Measurements from ENCODE around the gene SFTPB.
"Not testable (repeated sequence)": the region's sequence is repeated elsewhere in the genome, so short reads cannot be mapped to it uniquely, and the experiment has no call there.

The SFTPB gene

DNA sequence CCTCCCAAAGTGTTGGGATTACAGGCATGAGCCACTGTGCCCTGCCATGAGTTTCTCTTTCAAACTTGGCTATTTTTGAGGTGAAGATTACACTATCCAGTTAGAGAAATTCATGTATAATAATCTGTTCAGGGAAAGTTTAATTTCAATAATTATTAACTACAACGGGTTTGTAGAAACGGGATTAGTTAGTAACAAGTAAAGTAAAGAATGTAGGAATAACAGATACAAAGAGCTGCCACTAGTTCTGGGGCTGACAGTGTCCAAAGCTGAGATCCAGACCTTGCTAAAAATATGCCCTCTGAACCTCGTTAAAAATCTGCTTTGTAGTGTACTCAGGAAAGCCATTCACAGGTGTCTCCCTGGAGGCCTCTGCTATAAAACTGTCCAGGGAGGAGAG, 16.9 kb downstream of the SFTPB start:
- no peak for DNase-seq

DNA sequence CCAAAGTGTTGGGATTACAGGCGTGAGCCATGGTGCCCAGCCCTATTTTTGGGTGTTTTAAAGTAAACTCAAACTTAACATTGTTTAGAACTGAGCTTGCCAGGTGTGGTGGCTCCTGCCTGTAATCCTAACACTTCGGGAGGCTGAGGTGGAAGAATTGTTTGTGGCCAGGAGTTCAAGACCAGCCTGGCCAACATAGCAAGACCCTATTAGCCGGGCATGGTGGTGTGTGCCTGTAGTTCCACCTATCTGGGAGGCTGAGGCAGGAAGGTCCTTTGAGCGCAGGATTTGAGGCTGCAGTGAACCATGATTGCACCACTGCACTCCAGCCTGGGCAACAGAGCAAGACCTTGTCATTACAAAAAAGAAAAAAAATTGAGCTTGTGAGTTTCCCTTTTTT, 17.5 kb downstream of the SFTPB start:
- DNase-seq = no peak

DNA sequence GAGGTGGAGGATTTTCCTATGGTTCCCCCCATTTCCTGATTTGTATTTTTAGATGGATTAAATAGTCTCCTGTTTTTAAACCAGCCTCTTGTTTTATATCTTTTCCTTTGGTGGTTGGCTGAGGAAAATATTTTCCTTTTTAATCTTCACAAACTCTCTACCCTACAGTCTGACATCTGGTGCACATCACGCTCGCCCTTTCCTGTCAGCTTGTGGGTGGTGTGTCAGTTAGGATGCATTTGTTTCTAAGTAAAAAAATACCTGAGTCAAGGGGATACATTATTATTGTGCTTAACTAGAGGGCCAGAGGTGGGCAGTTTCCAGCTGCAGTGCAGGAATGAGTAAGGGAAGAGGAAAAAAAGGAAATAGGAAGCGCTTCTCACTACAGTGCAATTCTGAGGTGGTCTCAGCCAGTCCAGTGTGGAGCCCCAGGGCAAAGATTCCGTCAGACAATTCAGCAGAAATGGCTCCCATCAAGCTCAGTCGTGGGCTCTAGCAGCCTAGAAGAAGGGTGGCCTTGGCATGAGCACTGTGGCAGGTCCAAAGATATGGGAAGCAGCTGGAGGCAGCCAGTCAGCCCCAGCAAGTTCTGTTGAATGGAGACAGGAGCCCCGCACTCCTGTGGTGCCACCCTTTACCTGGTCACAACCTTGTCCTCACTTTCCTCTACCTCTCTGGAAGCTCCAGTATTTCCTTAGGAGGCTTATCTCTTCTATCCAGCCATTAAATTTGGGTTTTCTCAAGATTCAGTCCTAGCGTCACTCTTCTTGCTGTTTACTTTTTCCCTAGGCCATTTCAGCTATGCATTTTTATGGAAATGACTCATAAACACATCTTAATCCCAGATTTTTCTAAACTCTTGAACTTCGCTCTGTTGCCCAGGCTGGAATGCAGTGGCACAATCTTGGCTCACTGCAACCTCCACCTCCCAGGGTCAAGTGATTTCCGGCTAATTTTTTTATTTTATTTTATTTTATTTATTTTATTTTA, 18.5 kb downstream of the SFTPB start:
- no peak for DNase-seq

DNA sequence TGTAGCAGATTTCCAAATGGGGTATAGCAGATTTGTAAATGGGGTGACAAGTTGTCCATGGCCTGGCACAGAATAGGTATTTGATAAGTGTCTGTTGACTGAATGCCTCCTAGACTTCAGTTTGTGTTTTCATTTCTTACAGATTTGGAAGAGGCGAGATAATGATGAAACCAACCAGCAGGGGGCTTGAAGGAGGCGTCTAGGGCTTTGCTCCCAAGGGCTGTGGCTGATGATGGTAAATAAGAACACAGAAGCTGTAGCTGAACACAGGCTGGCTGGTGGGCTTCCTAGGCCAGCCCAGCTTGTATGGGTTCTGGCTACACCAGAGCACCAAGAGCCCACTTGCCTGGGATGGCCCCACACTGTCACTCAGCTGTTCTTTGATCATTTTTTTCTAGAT, 19.4 kb downstream of the SFTPB start:
- DNase-seq = no peak

DNA sequence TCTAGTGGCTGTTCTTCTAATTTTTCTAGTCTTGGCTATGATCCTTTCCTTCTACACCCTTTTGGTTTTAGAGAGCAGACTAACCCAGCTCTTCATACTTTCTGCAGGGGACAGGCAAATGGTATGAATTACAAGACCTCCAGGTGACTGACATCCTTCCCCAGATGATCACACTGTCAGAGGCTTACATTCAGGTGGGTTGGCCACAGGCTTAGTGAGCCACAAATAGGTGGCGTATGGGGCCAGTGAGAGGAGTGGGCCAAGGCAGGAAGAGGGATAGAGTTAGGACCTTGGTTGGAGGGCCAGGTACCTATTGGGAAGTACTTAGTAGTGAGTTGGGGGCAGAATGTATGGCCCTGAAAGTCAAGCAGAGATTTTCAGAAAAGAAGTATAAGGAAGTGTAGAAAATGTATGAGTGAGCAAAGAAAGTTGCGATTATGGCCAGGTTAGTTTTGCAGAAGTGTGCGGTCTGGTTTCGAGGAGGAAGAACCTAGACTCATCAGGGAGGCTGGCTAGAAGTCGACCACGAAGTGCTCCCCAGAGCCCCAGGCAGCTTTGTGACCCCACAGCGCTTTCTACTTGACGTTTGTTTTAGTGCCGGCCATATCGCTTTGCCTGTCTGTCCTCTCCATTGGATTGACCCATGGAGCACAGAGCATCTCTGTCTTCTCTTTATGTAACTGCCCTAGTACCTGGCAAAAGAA, 20.0 kb downstream of the SFTPB start:
- no peak for DNase-seq

DNA sequence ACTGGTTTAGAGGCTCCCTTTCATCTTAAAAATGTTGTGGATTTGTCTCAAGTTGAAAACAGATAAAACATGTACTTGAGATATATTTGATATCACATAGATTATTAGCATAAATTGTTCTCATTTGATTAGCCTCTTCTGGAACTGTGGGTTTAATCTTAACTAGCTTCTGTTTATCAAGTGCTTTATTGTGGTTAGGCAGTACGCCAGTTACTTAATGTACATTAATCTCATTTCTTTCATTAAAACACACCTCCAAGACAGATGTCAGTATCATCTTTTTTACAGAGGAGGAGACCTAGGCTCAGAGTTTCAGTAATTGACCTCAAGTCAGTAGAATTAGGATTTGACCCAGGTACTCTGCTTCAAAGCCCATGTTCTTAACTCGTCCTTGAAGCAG, 21.8 kb downstream of the SFTPB start:
- DNase-seq = no peak

DNA sequence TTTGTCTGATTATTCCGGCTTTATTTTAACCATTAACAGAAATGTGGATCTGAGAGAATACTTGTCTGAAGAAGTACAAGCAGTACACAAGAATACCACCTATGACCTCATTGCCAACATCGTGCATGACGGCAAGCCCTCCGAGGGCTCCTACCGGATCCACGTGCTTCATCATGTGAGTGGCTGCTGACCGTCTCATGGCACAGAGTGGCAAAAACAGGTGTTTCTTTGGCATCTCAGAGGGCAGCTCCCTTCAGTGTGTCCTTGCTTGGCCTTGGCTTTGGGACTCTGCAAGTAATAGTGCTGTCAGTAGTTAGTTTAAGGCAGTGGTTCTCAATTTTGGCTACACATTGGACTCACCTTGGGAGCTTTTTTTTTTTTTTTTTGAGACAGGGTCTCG, 23.1 kb downstream of the SFTPB start:
- no peak for DNase-seq

DNA sequence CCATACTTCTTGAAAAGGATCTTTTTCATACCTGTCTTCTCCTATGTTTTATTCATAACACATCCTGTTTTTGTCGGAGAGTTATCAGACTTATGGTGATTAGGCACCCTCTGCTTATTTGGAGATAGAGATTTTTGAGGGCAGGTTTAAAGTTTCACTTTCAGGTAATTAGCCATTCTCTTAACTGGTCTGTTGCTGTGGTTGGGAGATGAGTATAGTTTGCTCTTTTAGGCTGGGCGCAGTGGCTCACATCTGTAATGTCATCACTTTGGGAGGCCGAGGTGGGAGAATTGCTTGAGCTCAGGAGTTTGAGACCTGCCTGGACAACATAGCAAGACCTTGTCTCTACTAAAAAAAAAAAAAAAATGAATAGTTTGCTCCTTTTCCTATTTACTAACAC, 25.3 kb downstream of the SFTPB start:
- DNase-seq = no peak

DNA sequence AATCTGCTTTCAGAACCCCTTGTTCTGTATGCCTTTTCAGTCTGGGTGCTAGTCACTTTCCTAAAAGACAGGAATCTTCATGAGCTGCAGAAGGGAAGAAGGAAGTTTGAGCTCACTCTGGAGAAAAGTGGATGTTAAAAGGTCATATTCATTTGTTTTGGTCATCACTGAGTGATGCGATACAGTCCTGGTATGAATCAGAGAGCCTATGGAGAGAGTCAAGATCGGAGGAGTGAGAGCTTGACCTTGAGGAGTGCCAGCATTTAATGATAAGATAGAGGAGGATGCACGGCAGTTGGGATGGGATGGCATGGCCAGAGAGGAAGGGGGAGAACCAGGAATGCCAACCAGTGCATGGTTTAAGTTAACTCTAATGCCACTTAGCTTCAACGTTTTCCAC, 32.4 kb downstream of the SFTPB start:
- DNase-seq = no peak

DNA sequence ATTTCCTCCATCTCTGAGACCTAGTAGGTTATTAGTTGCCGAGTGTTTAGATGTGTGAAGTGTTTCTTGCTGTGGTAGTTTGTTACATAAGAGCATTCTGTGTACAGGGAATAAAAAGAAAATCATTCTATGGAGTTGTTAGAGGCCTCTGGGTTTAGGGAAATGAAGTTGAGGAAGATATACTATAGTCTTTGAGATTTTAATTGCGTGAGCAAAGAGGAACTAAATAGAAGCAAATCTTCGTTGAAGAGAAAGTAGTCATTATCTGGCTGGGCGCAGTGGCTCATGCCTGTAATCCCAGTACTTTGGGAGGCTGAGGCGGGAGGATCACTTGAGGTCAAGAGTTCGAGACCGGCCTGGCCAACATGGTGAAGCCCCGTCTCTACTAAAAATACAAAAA, 33.0 kb downstream of the SFTPB start:
- DNase-seq = no peak

DNA sequence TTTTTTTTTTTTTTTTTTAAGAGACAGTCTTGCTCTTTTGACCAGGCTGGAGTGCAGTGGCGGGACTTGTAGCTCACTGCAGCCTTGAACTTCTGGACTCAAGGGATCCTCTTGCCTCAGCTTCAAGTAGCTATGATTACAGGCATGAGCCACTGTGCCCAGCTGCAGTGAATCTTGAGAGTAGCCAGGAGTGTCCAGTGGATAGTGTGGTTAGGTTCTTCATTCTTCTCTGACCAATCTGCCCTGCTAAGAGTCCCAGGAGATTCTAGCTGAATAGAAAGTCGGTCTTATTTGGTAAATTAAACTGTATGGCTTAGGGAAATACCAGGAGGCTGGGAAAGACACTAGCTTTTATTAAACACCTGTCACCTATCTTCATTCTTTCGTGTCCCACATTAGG, 36.7 kb downstream of the SFTPB start:
- no peak for DNase-seq

DNA sequence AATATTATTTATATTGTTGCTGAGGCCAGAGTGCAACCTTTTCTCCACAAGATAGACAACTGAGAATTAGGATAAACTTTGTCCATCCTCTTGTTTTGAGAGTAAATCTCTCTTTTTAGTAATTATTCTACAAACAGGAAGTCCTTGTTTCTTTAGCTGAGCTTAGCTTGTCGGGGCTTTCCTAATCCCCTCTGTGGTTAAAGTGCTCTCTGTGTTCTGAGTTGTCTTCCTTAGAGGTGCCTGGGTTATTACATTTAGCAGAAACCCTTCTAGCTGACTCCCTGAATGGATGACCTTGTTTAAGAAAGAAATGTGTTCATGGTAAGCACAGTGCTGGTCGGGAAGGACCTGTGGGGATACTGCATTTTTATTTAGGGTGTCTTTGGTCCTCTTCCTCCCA, 39.3 kb downstream of the SFTPB start:
- DNase-seq = no peak

DNA sequence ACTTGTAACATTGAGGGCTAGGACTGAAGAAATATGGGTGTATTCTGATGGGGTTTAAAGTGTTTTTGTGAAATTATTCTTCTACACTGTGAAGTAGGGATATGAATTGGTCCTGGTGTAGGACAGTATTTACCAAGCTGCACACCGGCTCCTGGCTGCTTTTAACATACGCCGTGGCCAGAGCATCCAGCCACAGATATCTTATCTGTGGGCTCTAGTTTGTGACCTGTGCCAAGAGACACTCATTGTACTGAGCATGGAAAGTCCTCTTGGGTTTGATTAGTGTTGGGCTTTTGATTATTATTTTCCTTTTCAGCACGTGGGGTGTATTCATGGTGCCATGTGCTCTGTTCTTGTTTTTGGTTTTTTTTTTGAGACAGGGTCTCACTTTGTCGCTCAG, 44.0 kb downstream of the SFTPB start:
- DNase-seq = no peak

DNA sequence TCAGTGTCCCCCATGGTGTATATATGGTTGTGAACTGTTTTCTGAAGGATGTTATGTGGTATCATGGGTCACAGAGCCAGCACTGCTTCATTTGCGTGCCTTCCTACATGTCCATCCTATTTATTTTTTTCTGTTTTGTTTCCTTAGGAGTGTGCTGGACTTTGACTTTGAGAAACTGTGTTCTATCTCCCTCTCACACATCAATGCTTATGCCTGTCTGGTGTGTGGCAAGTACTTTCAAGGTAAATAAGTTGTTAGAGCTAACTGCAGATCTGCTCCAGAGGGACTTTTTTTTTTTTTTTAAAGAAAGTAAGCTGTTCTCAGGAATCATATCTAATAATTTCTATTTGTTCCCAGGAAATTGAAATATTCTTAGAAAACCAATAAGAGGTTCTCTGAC, 46.7 kb downstream of the SFTPB start:
- no peak for DNase-seq

DNA sequence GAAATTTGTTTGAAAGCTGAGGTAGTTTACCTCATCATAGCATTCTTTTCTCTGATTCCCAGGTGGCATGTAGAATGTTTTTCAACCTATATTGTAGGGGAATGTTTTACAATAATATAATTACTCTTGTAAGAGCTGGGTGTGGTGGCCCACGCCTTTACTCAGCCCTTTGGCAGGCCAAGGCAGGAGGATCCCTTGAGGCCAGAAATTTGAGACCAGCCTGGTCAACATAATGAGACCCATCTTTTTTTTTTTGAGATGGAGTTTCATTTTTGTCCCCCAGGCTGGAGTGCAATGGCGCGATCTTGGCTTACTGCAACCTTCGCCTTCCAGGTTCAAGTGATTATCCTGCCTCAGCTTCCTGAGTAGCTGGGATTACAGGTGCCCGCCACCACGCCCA, 48.4 kb downstream of the SFTPB start:
- DNase-seq = no peak

DNA sequence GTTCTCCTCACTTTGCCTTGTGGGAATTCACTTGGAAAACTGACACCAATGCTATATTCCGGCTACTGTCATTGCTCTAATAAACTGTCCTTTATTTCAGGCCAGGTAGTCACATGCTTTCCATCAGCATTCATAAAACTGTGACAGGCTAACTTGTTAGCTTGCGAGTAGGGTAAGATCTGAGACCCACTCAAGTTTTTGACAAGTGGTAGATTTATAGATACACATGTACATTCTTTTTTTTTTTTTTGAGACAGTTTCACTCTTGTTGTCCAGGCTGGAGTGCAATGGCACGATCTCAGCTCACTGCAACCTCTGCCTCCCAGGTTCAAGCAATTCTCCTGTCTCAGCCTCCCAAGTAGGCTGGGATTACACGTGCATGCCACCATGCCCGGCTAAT, 50.3 kb downstream of the SFTPB start:
- DNase-seq = not testable (repeated sequence)

DNA sequence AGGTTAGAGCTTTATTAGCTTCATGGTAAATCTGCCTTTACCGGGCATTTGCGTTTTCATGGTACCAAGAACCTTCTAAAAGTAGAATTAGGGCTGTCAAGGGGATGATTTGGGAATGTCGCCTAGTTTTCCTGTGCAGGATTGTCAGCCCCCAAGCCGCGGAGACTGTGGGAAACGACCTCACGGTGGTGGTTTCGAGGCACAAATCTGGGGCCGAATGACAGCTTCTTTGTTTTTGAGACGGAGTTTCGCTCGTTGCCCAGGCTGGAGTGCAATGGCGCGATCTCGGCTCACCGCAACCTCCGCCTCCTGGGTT, 52.6 kb downstream of the SFTPB start:
- no peak for DNase-seq

DNA sequence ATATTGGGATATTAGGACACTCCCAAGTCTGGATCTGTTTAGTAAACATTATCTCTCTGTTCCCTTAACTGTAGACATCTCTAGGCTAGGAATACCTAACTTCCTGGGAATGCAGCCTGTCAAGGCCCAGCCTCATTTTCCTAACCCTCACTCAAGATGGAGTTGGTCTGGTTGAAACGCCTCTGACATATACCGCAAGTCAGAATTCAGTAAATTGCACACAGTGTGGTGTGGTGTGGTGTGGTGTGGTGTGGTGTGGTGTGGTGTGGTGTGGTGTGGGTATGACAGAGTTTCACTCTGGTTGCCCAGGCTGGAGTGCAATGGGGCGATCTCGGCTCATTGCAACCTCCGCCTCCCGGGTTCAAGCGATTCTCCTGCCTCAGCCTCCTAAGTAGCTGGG, 53.2 kb downstream of the SFTPB start:
- DNase-seq = not testable (repeated sequence)

DNA sequence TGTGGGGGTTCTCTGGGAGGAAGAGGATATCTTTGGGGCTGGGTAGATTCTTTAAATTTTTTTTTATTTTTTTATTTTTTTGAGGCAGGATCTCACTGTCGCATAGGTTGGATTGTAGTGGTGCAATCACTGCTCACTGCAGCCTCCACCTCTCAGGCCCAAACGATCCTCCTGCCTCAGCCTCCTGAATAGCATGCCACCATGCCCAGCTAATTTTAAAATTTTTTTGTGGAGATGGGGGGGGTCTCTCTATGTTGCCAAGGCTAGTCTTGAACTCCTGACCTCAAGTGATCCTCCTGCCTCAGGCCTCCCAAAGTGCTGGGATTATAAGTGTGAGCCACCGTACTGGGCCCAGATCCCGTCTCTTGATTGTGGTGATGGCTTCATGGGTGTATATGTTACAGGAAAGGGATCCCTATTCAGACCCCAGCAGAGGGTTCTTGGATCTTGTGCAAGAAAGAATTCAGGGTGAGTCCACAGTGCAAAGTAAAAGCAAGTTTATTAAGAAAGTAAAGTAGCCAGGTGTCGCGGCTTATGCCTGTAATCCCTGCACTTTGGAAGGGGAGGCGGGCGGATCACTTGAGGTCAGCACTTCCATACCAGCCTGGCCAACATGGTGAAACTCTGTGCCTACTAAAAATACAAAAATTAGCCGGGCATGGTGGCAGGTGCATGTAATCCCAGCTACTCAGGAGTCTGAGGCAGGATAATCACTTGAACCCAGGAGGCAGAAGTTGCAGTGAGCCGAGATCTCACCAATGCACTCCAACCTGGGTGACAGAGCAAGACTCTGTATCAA, 54.1 kb downstream of the SFTPB start:
- no peak for DNase-seq

DNA sequence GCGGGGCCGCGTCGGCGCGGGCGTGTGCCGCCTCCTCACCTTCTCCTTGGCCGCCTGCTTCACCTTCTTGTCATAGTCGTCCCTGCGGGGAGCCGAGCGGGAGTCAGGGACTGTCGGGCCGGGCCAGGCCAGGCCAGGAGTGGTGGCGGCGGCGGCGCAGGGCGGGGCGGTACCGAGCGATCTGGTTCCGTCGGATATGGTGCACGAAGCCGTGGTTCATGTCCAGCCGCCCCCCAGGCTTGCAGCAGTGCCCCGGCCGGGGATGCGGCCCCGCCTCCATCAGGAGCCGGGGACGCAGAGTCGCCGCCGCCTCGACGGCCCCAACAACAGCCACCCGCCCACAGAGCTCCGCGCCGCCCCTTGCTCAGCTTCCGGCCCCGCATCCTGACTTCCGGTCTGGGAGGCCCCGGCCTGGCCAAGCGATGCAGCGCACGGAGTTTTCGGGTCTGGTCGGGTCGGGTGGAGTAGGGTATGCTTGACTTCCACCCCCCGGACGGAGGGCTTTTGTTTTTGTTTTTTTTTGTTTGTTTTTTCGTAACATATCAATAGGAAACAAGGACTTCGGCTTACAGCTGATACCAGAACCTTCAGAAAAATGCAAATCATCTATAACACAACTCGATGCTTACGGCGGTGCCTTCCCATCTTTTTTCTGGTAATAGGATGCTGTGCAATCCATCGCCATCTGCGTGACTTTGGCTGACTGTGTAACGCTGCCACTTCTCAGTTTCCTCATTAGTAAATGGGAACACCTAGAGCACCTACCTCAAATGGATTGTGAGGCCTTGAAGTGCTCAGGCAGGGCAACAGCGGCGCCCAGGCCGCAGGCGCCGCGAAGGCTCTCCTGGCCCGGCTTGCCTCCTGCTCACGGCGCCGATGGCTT, 56.1 kb downstream of the SFTPB start, which contains the start of gene C2orf68:
Gene C2orf68 (minus strand): TSS at position 362 of the 883 bp plus-strand sequence. CDS start 82 bp downstream, at position 280.
- peak; percentile 73 for DNase-seq

DNA sequence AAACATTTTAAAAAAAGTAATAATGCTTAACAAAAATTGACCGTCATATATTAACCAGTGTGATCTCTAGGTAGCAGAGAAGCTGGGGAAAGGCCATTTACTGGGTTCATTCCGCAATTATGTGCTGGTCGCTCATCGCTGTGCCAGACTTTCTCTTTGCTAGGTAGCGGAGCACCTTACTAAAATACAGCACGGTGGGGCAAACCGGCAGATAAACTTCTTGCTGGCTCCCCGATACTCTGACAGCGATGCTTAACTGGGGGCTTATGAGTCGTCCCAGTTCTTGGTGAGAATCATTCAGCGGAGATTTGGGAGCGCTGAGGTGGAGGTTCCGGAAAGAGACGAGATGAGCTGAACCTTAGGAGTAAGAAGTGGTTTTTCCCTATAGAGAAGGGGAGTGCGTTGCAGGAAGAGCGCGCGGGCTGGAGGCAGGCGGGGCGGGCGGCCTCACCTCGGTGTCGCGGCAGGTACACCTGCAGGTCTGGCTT, 56.7 kb downstream of the SFTPB start:
- no peak for DNase-seq
